HepG2 (cell line): ENCODE measurements around the gene LOXL3. TPM values are rescaled to one million over a fixed set of nuclear protein-coding genes. Genes with fewer than 3 reads are reported as not detected.

Experiments used
- ATF3 ChIP-seq: sonication (generic); formaldehyde crosslinking; IDR thresholded peaks from 2 replicates; pipeline ENCODE4 v1.4.0; 2020; ENCODE audit warnings: missing genetic modification reagents
- CBX1 ChIP-seq: IDR thresholded peaks from one replicate; pipeline ENCODE4 v1.6.1; 2016; ENCODE audit warnings: antibody characterized with exemption, low read depth
- CENPX ChIP-seq: sonication (generic); formaldehyde crosslinking; IDR thresholded peaks from 2 replicates; pipeline ENCODE4 v1.9.0; 2021; ENCODE audit warnings: mild to moderate bottlenecking, missing genetic modification reagents, moderate library complexity
- CHD2 ChIP-seq: IDR thresholded peaks from 2 replicates; pipeline ENCODE4 v1.6.1; 2011; ENCODE audit warnings: low read depth, low read length, improper control_type of control experiment
- CREM ChIP-seq, 2 experiments: sonication (generic) in 1 of 2; formaldehyde crosslinking in 1 of 2; IDR thresholded peaks; 2 replicates each; pipeline versions ENCODE4 v1.4.0 to v1.6.1; 2016 to 2020; ENCODE audit warnings: antibody characterized with exemption in 1 of 2, mild to moderate bottlenecking in 1 of 2, missing genetic modification reagents in 1 of 2
- HNRNPH1 ChIP-seq: fragments of 200-400 bp; formaldehyde crosslinking; optimal IDR thresholded peaks from 2 replicates; pipeline ENCODE3; 2017; ENCODE audit warnings: mild to moderate bottlenecking, low read depth, low read length
- IKZF5 ChIP-seq: IDR thresholded peaks from 2 replicates; pipeline ENCODE4 v1.6.1; 2018; ENCODE audit warnings: missing genetic modification reagents, mild to moderate bottlenecking, missing compliant biosample characterization
- JUN ChIP-seq: sonication (generic); formaldehyde crosslinking; IDR thresholded peaks from 2 replicates; pipeline ENCODE4 v1.4.0; 2020; ENCODE audit warnings: mild to moderate bottlenecking, missing genetic modification reagents
- KMT2A ChIP-seq: sonication (generic); formaldehyde crosslinking; IDR thresholded peaks from 2 replicates; pipeline ENCODE4 v1.4.0; 2020; ENCODE audit warnings: missing genetic modification reagents
- NFKBIZ ChIP-seq: IDR thresholded peaks from 2 replicates; pipeline ENCODE4 v1.6.1; 2018; ENCODE audit warnings: missing genetic modification reagents, missing compliant biosample characterization
- STAG1 ChIP-seq: sonication (generic); formaldehyde crosslinking; IDR thresholded peaks from 2 replicates; pipeline ENCODE4 v1.4.0; 2020; ENCODE audit warnings: missing genetic modification reagents
- TP53 ChIP-seq: sonication (generic); formaldehyde crosslinking; conservative IDR thresholded peaks from 2 replicates; pipeline ENCODE4 v1.4.0; 2020; ENCODE audit warnings: missing genetic modification reagents
- XBP1 ChIP-seq: sonication (generic); formaldehyde crosslinking; IDR thresholded peaks from 2 replicates; pipeline ENCODE4 v1.5.0; 2020; ENCODE audit warnings: missing genetic modification reagents
- ZBTB3 ChIP-seq: sonication (generic); formaldehyde crosslinking; IDR thresholded peaks from 2 replicates; pipeline ENCODE4 v1.4.0; 2020; ENCODE audit warnings: low read depth, mild to moderate bottlenecking, moderate library complexity, missing genetic modification reagents, borderline replicate concordance
- ZMYM2 ChIP-seq: sonication (generic); formaldehyde crosslinking; IDR thresholded peaks from 2 replicates; pipeline ENCODE4 v1.8.0; 2022; ENCODE audit warnings: mild to moderate bottlenecking, missing genetic modification reagents
- ZNF138 ChIP-seq: sonication (generic); formaldehyde crosslinking; IDR thresholded peaks from 2 replicates; pipeline ENCODE4 v1.5.0; 2020; ENCODE audit warnings: mild to moderate bottlenecking, low read depth, missing genetic modification reagents
- ZNF264 ChIP-seq: sonication (generic); formaldehyde crosslinking; IDR thresholded peaks from 2 replicates; pipeline ENCODE4 v1.4.0; 2020; ENCODE audit warnings: missing genetic modification reagents
- ZNF30 ChIP-seq: sonication (generic); formaldehyde crosslinking; IDR thresholded peaks from 2 replicates; pipeline ENCODE4 v1.5.0; 2020; ENCODE audit warnings: mild to moderate bottlenecking, missing genetic modification reagents
- ZNF547 ChIP-seq: sonication (generic); formaldehyde crosslinking; IDR thresholded peaks from 2 replicates; pipeline ENCODE4 v1.5.1; 2020; ENCODE audit warnings: mild to moderate bottlenecking, missing genetic modification reagents
- ZNF609 ChIP-seq: sonication (generic); formaldehyde crosslinking; IDR thresholded peaks from 2 replicates; pipeline ENCODE4 v1.4.0; 2020; ENCODE audit warnings: mild to moderate bottlenecking, missing genetic modification reagents, borderline replicate concordance
- ZNF780A ChIP-seq: sonication (generic); formaldehyde crosslinking; IDR thresholded peaks from 2 replicates; pipeline ENCODE4 v1.8.0; 2022; ENCODE audit warnings: mild to moderate bottlenecking, missing genetic modification reagents, moderate library complexity
- polyA plus RNA-seq, 8 experiments: library from polyadenylated mRNA; depleted of rRNA in 3 of 8; stranded (reverse) in 7 of 8; unstranded in 1 of 8; fragments of >200 nt; fragmentation: Illumina TruSeq in 4 of 8; extraction: Trizol in 4 of 8; gene quantifications; 2 replicates each; pipeline versions ENCODE4 v1.2.1 to v1.2.3, GENCODE V29; 2011 to 2016; ENCODE audit warnings: low read depth in 4 of 8, missing spikeins in 1 of 8, mixed read lengths in 1 of 8; ENCODE audit not compliant: insufficient read depth in 1 of 8
- total RNA-seq, 5 experiments: library from RNA; depleted of rRNA; stranded (reverse); fragments of >200 nt; fragmentation: Illumina TruSeq; extraction: Trizol; gene quantifications; 2 replicates each; pipeline ENCODE4 v1.2.3, GENCODE V29; 2016; ENCODE audit warnings: low read depth in 1 of 5
- TF ChIP-seq, protein P1 (sequence below): sonication (generic); formaldehyde crosslinking; IDR thresholded peaks from 2 replicates; pipeline ENCODE4 v1.9.0; 2022; ENCODE audit warnings: low read depth, missing genetic modification reagents

Gene LOXL3
- total and polyA plus RNA-seq, 2 of the 13 experiments (the other 11 are each of a cell fraction or from before 2014, with no cell fraction given) = 0.55 to 6.5 TPM

DNA sequence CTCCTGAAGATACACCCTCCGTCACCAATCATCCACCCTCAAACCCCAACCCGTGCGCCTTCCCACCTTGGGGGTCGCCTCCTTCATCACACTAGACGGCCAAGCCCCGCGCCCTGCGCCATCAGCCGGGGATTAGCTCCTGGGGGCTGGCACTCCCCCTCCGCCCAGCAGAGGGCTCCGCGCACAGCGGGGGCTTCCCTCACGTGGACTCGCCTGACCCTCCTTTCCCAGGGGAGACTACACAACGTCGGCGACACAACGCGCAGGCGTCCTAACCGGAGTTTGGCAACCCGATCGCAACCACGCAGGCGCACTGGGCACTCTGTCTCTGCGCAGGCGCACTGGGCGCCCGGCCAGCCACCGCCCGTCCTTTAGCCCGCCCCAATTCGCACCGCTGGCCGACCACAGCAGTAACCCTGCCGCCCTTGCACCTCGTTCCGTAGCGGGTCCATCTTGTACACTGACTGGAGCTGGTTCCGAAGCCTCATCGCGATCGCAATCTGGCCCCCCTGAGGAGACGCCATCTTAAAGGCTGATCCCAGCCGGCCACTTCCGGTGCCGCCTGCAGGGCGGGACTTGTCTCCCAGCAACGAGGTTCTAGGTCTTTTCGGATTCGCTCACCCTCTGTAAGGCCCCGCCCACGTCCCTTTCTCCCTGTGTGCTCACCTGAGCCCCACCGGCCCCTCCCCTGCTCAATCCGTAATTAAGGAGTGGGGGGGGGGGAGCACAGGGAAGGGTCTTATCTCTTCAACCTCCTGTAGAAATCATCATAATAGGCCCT, 46.4 kb downstream of the LOXL3 start, which contains the start of gene PCGF1 (continued):
- TF ChIP-seq KMT2A (CRISPR knock-in tag) = peak; percentile 88
- peak; percentile 91; the same call in 1 of the 2 replicates for TF ChIP-seq ZBTB3
- 0 out of 2 replicates have a peak, but pooled peaks have one; percentile 19 for TF ChIP-seq TP53
- peak; percentile 55 for TF ChIP-seq CHD2
- no peak; the same call in 1 of the 2 replicates for TF ChIP-seq ZNF609 (CRISPR knock-in tag)
- TF ChIP-seq ZNF547 = no peak; the same call in 1 of the 2 replicates
- no peak for TF ChIP-seq XBP1 (CRISPR knock-in tag)
- TF ChIP-seq CENPX (CRISPR knock-in tag) = no peak
- TF ChIP-seq IKZF5 = peak; percentile 84; the same call in 1 of the 2 replicates
- peak; percentile 66 for TF ChIP-seq CBX1
- peak; percentile 76 for TF ChIP-seq ZNF264
- peak; percentile 64 for TF ChIP-seq STAG1 (CRISPR knock-in tag)
- peak; percentile 77 for TF ChIP-seq NFKBIZ (CRISPR knock-in tag)
- 0 out of 2 replicates have a peak, but pooled peaks have one; percentile 84 for TF ChIP-seq ZNF138
- no peak for TF ChIP-seq HNRNPH1
- TF ChIP-seq ZMYM2 (CRISPR knock-in tag) = no peak
- TF ChIP-seq ATF3 (CRISPR knock-in tag) = no peak; the same call in 1 of the 2 replicates
- peak; percentile 61; the same call in 1 of the 2 replicates for TF ChIP-seq JUN (CRISPR knock-in tag)
- peak; percentile 61; the same call in 1 of the 2 replicates for TF ChIP-seq CREM (IDR thresholded peaks at IDR 0.05)
- no peak for TF ChIP-seq CREM (CRISPR knock-in tag; IDR thresholded peaks at IDR 0.05)
- TF ChIP-seq ZNF780A (CRISPR knock-in tag) = 0 out of 2 replicates have a peak, but pooled peaks have one; percentile 26
- no peak for TF ChIP-seq ZNF30
- TF ChIP-seq, protein P1, sequence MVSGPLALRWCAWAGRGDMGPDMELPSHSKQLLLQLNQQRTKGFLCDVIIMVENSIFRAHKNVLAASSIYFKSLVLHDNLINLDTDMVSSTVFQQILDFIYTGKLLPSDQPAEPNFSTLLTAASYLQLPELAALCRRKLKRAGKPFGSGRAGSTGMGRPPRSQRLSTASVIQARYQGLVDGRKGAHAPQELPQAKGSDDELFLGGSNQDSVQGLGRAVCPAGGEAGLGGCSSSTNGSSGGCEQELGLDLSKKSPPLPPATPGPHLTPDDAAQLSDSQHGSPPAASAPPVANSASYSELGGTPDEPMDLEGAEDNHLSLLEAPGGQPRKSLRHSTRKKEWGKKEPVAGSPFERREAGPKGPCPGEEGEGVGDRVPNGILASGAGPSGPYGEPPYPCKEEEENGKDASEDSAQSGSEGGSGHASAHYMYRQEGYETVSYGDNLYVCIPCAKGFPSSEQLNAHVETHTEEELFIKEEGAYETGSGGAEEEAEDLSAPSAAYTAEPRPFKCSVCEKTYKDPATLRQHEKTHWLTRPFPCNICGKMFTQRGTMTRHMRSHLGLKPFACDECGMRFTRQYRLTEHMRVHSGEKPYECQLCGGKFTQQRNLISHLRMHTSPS (CRISPR knock-in tag) = 0 out of 2 replicates have a peak, but pooled peaks have one; percentile 55
